OCI-LY1 (cell line): Measurements from ENCODE around the gene CD93.

Source experiments
- EZH2 ChIP-seq: fragments of 200-600 bp; sonication (generic), shearing (Covaris generic); IDR thresholded peaks from 2 replicates; pipeline ENCODE4 v1.8.0; 2017; ENCODE audit warnings: borderline replicate concordance, mixed run types, mild to moderate bottlenecking, antibody characterized with exemption, low read length, moderate library complexity, mixed read lengths
- TF ChIP-seq, protein P1 (sequence below): fragments of 200-600 bp; sonication (generic), shearing (Covaris generic); IDR thresholded peaks from 2 replicates; pipeline ENCODE4 v1.5.1; 2017; ENCODE audit warnings: mild to moderate bottlenecking, antibody characterized with exemption, low read length, moderate library complexity, mixed read lengths

DNA sequence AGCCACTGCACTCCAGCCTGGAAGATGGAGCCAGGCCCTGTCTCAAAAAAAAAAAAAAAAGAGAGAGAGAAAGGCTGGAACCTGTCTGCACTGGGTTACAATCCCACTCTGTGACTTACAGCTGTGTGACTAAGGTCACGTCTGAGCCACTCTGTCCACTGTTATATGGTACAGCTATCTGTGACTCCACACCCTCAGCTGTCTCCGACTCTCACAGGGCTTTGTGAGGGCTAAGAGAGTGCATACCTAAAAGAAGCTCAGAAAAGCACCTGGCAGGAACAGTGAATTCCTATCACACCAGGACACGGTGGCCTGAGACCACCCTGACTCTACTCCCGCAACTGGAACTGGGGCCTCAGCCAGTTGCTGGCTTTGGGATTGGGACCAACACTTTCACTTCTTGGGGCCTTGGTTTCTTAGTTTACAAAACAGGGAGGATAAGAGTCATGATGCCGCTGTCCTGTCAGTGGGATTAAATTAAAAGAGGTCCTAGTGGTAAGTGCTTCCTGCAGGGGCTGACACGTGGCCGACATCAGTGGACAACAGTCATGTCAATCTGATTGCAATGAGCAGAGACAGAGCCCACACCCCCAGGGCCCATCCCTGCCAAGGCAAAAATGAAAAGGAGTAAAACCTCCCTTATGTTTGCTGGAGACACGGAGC lies 5.7 kb upstream of the CD93 start:
- TF ChIP-seq EZH2 = no peak
- TF ChIP-seq, protein P1, sequence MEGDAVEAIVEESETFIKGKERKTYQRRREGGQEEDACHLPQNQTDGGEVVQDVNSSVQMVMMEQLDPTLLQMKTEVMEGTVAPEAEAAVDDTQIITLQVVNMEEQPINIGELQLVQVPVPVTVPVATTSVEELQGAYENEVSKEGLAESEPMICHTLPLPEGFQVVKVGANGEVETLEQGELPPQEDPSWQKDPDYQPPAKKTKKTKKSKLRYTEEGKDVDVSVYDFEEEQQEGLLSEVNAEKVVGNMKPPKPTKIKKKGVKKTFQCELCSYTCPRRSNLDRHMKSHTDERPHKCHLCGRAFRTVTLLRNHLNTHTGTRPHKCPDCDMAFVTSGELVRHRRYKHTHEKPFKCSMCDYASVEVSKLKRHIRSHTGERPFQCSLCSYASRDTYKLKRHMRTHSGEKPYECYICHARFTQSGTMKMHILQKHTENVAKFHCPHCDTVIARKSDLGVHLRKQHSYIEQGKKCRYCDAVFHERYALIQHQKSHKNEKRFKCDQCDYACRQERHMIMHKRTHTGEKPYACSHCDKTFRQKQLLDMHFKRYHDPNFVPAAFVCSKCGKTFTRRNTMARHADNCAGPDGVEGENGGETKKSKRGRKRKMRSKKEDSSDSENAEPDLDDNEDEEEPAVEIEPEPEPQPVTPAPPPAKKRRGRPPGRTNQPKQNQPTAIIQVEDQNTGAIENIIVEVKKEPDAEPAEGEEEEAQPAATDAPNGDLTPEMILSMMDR = no peak
